22Rv1 (cell line): ENCODE results near the gene OR51B6.
"Not testable (repeated sequence)": the region's sequence is repeated elsewhere in the genome, so short reads cannot be mapped to it uniquely, and the experiment has no call there.

Experiments
- H3K27ac ChIP-seq: fragments of 450-650 bp; 2 replicates; pipeline ENCODE4 v1.5.1; 2017
- ZFX ChIP-seq: fragments of 450-650 bp; IDR thresholded peaks from 2 replicates; pipeline ENCODE4 v1.6.1; 2017; ENCODE audit warnings: antibody characterized with exemption, borderline replicate concordance
- TF ChIP-seq, protein P1 (sequence below): fragments of 450-650 bp; IDR thresholded peaks from 2 replicates; pipeline ENCODE4 v1.5.1; 2017; ENCODE audit warnings: mild to moderate bottlenecking

The OR51B6 gene

DNA sequence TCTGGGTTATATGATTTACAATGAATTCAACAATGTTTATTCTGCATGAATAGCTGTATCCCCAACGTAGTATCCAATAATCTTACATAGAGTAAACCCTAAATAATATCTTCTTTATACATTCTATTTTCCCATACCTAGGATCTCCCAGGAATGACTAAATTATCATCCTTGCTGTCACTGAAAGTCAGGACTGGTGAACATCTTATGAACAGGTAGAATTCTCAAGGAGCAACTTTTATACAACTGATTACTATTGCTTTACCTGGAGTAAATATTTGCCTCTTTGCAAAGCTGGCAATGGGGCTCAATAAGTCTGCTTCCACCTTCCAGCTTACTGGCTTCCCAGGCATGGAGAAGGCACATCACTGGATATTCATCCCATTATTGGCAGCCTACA lies at the start of gene OR51B6:
TSS of gene OR51B6 (plus strand) at position 301 of the 400 bp plus-strand sequence. CDS start at position 301, 0 bp downstream.
- H3K27ac ChIP-seq, result no peak within 1 kb of the TSS
- TF ChIP-seq, protein P1, sequence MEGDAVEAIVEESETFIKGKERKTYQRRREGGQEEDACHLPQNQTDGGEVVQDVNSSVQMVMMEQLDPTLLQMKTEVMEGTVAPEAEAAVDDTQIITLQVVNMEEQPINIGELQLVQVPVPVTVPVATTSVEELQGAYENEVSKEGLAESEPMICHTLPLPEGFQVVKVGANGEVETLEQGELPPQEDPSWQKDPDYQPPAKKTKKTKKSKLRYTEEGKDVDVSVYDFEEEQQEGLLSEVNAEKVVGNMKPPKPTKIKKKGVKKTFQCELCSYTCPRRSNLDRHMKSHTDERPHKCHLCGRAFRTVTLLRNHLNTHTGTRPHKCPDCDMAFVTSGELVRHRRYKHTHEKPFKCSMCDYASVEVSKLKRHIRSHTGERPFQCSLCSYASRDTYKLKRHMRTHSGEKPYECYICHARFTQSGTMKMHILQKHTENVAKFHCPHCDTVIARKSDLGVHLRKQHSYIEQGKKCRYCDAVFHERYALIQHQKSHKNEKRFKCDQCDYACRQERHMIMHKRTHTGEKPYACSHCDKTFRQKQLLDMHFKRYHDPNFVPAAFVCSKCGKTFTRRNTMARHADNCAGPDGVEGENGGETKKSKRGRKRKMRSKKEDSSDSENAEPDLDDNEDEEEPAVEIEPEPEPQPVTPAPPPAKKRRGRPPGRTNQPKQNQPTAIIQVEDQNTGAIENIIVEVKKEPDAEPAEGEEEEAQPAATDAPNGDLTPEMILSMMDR, result no peak
- TF ChIP-seq ZFX, result no peak

GRCh38 chr11:5301846-5302245 lies 49.5 kb upstream of the OR51B6 start, which contains the start of gene OR51B4:
Gene OR51B4 (minus strand): TSS chr11:5301946. CDS start chr11:5301946, 0 bp downstream.
- TF ChIP-seq, protein P1, result no peak
- TF ChIP-seq ZFX, result no peak

DNA sequence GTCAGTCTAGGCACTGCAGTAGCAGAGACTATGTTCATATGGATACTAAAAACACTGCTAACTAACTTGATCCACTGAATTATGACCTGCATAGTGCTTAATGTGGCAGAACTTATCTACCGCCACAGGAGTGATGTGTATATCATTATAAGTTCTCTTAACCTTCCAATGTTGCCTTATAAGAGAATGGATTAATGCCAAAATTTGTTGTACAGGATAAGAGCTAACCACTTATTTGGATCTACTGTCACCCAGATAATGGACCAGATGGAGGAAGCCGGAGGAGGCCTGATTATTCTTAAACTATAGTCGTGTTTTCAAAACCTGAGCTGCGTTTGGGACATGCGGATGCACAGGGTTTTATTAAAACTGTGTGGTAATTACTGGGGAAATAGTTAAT lies 47.7 kb upstream of the OR51B6 start:
- no peak overlapping the region for H3K27ac ChIP-seq
- TF ChIP-seq, protein P1, result no peak
- TF ChIP-seq ZFX, result no peak

More at GRCh38 chr11:5301846-5302245, 49.5 kb upstream of the OR51B6 start, which contains the start of gene OR51B4:
- H3K27ac ChIP-seq, result no peak within 1 kb of the TSS

- TF ChIP-seq, protein P1, result no peak
- no peak for TF ChIP-seq ZFX
Observed at GRCh38 chr11:5304046-5304445, 47.3 kb upstream of the OR51B6 start.

GRCh38 chr11:5307256-5308019 lies 43.9 kb upstream of the OR51B6 start:
- no peak overlapping the region for H3K27ac ChIP-seq
- no peak for TF ChIP-seq ZFX
- TF ChIP-seq, protein P1, result no peak

More at GRCh38 chr11:5304046-5304445, 47.3 kb upstream of the OR51B6 start:
- no peak overlapping the region for H3K27ac ChIP-seq

GRCh38 chr11:5310423-5310822 lies 40.9 kb upstream of the OR51B6 start:
- no peak for TF ChIP-seq ZFX
- TF ChIP-seq, protein P1, result no peak

DNA sequence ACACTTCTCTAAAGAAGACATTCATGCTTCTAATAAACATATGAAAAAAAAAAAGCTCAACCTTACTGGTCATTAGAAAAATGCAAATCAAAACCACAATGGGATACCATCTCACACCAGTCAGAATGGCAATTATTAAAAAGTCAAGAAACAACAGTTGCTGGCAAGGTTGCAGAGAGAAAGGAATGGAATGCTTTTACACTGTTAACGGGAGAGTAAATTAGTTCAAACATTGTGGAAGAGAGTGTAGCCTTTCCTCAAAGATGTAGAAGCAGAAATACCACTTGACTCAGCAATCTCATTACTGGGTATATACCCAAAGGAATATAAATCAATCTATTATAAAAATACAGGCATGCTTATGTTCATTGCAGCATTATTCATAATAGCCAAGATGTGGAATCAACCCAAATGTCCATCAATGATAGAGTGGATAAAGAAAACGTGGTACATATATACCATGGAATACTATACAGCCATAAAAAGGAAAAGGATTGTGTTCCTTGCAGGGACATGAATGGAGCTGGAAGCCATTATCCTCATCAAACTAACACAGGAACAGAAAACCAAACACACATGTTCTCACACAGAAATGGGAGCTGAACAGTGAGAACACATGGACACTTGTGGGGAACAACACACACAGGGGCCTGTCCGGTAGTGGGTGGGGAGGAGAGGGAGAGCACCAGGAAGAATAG lies 37.8 kb upstream of the OR51B6 start:
- H3K27ac ChIP-seq, result not testable (repeated sequence)

More at GRCh38 chr11:5310423-5310822, 40.9 kb upstream of the OR51B6 start:
- H3K27ac ChIP-seq, result no peak overlapping the region
